HUDEP-2 (cell line): Measurements from ENCODE around the gene PRR16.
A peak's percentile ranks its signal among the peaks of the same experiment; 100 is the strongest.

Experiments used
- DNase-seq, 76 experiments: peaks; one replicate each; lab custom pipeline; 2025; ENCODE audit not compliant: unreplicated experiment in 76 of 76; lab: John Stamatoyannopoulos, UW

PRR16 gene

DNA sequence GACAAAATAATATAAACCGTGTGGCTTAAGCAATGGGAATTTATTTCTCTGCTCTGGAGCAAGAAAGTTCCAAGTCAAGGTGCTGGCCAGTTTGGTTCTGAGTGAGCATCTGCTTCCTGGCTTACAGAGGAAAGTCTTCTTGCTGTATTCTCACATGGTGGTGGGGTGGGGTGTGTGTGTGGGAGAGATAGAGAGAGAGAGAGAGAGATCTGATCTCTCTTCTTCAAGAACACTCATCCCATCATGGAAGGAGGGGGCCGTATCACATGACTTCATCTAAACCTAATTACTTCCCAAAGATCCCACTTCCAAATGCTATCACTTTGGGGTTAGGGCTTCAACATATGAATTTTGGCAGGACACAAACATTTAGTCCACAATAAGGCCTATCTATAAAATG lies 91.2 kb downstream of the PRR16 start:
- peak in 4 of 76 experiments; percentile 0 to 7 (median 2) for DNase-seq

DNA sequence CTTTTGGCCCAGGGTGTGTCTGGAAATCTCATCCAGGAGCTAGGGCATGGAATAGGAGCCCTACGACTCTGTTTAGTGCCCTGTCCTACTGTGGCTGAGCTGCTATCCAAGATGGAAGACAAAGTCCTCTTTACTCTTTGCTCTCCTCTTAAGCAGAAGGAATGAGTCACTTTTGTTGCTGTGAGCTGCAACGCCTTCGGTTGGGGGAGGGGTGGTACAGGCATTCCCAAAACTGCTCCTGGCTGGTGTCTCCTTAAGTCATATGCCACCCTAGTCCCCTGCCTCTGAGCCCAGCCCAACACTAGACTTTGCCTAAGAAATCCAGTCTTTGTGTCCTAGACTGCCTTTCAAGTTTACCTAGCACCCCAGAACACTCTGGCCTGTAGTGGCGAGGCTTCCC lies 99.9 kb downstream of the PRR16 start:
- no peak for DNase-seq

DNA sequence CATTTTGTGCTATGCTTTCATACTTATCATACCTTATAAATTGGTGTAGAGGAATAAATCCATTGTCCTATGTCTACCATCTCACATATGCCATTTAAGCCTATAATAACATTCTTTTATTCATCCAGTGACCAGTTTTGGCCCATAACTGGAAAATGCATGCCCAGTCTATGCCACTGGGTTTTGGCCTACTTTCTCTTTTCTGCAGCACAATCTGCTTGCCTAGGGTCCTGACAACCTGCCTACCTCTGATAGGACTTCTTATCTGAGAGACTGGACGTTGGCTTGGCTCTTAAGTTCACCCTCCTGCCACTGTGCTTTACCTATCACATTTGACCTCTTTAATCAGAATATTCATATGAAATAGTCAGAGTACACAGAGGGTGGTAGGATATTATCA lies 103.0 kb downstream of the PRR16 start:
- DNase-seq: no peak

DNA sequence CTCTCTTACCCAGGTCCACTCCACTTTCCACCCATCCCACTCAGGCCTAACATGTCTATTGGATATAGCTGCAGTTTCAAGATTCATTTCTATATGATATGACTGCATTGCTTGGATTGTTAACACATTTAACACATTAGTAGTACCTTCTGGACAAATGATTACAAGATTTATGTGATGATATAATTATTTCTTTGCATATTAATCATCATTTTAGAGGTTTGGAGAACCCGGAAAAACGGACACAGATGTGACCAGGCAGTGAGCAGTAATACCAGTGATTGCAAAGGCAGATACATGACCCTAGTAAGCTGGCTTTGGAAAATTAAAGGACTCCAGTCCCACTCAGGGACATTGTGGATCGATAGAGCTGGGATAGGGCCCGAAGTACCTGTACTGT lies 103.8 kb downstream of the PRR16 start:
- no peak for DNase-seq

DNA sequence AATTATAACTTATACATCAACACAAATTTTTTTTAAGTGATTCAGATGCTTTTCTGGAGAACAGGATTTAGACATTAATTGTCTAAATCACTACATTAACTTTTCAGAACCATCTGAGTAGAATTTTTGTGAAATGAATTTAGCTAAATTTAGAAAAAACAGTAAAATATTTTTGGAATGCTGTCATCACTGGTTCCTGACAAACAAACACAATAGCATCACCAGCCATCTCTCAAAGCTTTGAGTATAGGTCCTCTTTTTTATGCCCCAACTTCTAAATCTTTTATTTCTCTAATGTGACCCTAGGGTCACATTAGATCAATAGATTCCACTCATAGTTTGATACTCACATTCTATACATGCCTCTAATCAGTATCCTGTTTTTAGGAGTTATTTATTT lies 104.6 kb downstream of the PRR16 start:
- DNase-seq: no peak

DNA sequence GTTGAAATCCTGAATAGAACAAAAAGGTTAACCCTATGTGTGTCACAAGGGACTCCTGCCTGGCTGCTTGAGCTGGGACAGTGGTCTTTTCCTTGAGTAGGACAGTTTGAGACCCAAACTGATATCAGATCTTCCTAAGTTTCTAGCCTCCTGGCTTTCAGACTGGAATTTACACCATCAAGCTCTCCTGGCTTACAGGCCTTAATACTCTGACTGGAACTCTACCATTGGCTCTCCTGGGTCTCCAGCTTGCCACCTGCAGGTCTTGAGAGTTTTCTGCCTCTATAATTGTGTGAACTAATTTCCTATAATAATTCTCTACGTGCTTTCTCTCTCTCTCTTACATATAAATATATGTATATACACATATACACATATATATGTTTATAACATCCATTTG lies 112.5 kb downstream of the PRR16 start:
- no peak for DNase-seq

DNA sequence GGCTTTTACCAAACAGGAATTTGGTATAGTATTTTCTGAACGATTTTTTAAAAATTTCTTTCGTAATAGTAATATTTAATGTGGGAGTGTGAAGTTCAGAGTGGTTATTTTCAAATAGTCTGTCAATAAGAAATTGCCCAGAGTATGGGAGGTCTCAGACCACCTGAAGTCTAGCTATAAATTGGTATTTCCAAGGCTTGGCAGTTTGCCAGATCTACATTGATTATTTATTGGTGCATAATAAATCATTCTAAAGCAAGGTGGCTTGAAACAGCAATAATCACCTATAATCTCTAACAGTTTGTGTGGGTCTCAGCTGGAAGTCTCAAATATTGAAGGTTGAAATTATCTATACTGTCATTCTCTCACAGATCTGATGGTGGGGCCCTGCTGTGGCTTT lies 118.5 kb downstream of the PRR16 start:
- DNase-seq: no peak

DNA sequence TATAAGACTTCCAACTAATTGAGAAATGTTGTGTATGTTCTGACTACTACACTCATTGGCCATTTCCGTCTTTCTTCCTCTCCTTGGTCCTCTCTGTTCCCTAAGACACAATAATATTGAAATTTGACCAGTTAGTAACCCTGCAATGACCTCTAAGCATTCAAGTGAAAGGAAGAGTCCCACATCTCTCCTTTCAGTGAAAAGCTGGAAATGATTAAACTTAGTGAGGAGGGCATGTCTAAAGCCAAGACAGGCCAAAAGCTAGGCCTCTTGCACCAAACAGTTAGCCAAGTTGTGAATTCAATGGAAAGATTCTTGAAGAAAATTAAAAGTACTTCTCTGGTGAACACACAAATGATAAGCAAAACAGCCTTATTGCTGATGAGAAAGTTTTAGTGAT lies 122.5 kb downstream of the PRR16 start:
- no peak for DNase-seq

DNA sequence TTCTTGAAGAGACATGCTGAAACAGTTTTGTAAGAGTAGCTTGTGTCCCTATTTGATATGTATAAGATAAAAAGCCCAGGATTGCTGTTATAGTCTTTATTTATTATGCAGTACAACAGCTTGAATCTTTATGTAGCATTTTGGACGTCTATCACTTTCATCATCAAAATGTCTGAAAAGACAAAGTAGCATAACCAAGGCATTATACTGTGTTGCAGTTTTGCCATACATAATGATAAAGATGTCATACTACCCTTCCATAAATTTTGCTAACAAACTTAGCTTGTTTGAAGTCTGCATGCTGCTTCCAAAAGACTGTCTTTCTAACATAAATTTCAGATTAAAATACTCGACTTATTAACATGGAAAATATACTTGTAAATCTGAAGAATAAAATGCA lies 127.8 kb downstream of the PRR16 start:
- DNase-seq: no peak

DNA sequence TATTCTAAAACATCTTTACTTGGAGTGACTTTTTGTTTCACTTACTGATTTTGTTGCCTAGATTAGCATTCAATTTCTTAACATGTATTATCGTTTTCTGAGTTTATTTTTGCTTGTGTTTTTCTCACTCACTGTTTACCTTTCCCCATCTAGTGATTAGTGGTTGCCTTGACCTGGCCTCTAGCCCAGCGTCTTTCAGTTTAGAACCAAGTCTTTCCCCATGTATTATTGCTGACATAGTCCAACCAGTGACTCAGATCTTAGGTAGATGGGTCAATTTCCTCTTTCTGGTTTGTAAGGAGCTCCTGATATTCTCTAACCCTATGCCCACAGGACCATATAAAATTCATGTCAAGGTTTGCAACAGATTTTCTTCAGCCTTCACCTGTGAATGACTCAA lies 135.5 kb downstream of the PRR16 start:
- DNase-seq: no peak

DNA sequence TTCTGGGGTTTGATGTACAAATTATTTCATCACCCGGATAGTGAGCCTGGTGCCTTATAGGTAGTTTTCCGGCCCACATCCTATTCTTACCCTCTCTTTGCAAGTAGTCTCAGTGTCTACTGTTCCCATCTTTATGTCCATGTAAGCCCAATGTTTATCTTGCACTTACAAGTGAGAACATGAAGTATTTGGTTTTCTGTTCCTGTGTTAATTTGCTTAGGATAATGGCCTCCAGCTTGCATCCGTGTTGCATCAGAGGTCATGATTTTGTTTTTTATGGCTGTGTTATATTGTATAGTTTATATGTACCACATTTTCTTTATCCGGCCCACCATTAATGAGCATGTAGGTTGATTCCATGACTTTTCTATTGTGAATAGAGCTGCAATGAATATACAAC lies 136.5 kb downstream of the PRR16 start:
- DNase-seq: no peak

DNA sequence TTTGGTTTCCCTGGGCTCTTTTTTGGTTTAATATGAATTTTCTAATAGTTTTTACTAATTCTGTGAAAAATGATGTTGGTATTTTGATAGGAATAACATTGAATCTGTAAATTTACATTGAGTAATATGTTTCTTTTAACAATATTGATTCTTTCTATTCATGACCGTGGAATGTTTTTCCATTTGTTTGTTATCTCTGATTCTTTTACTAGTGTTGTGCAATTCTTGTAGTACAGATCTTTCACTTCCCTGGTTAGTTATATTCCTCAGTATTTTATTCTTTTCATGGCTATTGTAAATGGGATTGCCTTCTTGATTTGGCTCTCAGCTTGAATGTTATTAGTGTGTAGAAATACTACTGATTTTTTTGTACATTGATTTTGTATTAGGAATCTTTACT lies 137.9 kb downstream of the PRR16 start:
- no peak for DNase-seq

DNA sequence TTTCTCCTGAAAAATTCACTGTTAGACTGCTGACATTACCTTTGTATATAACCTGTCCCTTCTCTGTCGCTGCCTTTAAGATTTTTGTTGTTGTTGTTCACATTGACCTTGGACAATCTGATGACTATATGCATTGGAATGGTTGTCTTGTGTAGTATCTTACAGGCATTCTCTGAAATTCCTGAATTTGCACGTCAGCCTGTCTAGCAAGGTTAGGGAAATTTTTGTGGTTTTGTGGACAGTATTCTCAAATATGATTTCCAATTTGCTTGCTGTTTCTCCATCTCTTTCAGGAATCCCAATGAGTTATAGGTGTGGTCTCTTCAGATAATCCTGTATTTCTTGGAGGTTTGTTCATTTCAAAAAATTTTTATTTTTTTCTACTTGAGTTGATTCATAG lies 140.8 kb downstream of the PRR16 start:
- no peak for DNase-seq

DNA sequence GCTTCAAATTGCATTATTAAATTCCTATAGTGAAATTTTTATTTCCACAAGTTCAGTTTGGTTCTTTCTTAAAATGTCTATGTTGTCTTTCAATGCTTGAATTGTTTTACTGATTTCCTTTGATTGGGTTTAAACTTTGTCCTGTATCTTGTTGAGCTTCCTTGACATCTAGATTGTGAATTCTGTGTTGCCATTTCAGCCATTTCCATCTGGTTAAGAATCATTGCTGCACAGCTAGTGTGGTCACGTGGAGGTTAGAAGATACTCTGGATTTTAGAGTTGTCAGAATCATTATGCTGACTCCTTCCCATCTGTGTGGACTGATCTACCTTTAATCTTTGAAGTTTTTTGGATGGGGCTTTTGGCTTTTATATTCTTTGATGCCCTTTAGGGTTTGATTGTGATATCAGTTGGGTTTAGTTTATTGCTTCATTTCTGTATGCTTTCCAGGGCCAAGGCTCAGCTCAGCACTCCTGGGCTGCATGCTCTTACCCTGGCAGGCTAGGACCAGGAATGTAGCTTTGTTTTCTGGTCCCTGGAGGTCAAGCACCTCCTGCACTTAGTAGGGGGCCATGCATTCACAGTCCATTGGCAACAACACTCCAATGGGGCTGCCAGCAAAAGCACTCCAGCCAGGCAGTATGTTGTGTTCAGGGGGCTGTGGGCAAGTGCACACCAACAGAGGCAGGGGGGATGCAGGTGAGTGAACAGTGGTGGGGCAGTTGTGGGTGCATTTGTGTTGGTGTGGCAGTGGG lies 141.4 kb downstream of the PRR16 start:
- DNase-seq: no peak

DNA sequence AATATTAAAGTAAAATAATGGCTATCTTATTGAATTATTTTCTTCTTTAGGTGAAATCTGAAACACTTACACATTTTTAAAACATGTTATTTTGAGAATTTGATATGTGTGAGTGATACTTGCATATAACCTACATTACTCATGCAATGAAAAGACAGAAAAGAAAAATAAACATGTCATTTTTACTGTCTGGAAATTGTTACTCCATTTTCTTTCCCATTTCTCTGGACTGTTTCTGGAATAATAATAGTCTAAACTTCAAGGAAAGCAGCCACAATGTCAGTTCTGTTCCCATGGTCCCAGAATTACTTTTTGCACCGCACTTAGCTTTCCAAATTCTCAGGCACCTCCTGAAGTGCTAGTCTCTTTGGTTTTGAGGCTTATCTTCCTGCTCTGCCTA lies 145.5 kb downstream of the PRR16 start:
- no peak for DNase-seq

DNA sequence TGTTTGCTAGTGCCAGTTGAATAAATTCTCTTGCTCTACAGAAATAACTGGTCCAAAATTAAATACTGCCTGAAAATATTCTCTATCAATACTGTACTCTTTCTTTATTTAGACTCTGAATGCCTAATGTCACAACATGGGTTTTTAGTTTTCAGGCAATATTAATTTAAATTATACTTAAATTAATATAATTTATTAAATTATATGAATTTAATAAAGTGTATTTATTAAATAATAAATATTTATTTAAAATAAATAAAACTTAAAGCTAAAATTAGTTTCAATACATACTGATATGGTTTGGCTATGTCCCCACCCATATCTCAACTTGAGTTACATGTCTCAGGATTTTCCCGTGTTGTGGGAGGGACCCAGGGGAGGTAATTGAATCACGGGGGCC lies 146.0 kb downstream of the PRR16 start:
- no peak for DNase-seq

DNA sequence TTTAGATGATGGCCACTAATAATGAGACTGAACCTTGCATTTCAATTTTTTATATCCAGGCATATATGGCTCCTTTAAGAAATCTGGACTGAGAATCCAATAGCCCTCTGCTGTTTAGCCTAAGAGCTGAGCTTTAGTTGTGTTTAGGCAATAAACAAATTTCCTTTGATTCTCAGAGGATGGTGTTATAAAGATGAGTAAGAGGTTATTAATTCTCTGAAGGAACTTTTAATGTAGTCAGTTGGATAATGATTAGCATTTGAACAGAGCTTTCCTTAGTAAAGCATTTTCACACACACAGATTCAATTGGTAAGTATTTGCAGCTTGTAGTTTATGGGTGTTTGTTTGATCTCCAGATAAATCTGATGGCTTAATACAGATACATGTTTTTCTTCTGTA lies 149.6 kb downstream of the PRR16 start:
- DNase-seq: no peak

DNA sequence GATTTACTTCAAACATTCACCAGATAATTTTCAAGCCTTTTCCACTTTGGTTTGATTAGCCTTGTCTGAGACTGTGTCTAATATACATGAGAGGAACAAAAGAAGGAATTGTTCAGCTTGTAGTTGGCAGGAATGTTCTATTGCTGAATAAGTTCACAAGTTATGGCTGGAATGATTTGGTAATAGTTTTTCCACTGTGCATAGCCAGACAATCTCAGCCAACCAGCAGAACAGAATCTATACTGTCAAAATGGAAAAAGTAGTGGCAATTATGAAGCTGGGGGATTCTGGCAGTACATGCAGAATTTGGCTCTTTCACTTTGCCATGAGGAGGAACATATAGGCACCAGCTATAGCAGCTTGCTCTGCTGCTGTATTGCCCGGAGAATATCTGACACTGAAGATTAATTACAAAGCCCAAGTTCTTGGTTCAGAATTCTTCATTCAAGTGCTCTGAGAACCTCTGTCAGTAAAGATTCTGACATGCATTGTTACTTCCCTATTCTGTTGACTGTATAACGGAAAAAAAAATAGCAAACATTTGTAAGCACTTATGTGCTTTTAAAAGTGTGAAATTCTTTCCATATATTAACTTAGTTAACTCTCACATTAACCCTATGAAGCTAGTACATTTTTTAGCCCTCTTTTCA lies 150.6 kb downstream of the PRR16 start:
- no peak for DNase-seq

DNA sequence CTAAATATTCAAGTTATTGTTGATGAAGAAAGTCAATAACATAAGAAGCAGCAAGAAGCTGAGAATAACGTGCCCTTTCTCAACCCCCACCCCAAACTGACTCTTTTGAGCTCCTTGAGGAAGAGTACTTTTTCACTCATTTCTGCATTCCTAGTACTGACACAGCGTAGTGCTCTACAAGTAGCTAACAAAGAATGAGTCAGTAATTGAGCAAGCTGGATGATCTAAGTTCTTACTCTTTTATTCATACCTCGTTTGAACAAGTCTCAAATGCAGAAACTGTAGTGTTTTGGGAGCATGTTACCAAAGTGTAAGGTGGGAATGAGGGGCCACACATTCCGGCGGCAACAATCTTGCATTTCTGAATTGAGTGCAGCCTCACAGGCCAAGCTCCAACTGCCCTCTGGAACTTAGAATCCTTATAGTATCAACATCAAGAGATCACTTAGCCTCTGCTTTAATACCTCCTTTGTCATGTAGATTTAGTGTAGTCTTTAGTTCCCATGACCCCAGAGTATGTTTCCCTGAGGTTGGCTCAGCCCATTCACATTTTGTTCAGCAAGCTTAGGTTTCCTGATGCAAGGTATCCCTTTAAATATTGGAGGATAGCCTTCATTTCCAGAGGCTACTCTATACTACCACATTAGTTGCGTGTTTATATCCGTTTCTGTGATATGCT lies 152.0 kb downstream of the PRR16 start:
- DNase-seq: no peak

DNA sequence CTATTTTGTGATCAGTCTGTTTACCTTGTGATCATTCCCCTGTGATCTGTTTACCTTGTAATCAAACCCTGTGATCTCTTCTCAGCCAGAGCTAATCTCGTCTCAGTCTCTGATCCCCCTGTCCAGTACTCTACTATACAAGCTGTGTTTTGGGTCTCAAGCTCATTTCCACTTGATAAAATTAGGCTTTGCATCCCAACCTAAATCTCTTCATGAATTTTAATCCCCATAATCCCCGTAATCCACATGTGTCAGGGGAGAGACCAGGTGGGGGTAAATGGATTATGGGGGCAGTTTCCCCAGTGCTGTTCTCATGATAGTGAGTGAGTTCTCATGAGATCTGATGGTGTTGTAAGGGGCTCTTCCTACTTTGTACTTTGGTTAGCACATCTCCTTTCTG lies 157.2 kb downstream of the PRR16 start:
- DNase-seq: no peak

DNA sequence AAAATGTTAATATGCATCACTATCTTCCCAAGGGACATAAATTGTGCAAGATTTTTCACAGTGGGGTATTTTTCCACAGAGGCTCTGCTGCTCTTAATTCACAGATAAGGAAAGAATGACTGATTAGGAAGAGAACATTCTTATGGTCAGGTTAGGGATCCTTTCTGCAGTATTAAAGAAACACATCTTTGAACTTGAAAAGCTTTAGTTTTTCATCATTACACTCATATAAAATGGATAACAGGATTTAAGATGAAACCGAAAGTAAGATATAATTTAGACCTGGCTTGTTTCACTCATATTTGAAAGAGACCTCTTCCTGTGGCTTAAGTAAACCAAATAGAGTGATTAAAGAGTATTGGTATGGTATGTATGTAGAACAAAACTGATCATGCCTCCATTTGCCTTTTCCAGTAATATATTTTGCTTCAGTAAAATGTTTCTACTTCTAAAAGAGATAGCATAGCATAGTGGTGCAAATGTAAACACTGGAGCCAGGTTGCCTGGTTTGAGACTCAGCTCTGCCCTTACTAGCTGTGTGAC lies 160.0 kb downstream of the PRR16 start:
- no peak for DNase-seq

DNA sequence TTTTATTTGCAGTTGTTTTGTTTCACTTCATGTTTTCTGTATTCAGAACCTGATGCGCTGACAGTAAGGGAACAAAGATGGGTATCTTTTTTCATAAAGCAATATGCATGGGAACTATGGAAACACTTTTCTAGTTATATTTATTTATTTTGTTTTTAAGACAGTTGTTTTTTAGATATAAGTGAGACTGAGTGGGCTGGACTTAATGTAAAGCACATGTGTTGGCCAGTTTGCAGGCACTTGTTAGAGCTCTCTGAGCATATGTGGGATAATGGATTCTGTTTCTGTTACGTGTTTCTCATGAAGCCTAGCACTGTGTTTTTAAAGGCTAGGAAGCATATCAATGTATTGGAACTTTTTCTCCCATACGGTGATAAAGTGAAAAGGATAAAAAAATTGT lies 164.1 kb downstream of the PRR16 start:
- DNase-seq: no peak
